H9 (cell line): Measurements from ENCODE around the gene DNAJC18. TPM values are rescaled to one million over a fixed set of nuclear protein-coding genes. Genes with fewer than 3 reads are reported as not detected.
A peak's percentile ranks its signal among the peaks of the same experiment; 100 is the strongest.

ENCODE experiments used
- DNase-seq: peaks from one replicate; pipeline ENCODE4 v3.0.0-alpha.2; 2017
- H2AFZ ChIP-seq: one replicate; pipeline ENCODE4 v1.6.1; 2013; ENCODE audit warnings: mild to moderate bottlenecking, low read length, control low read depth, moderate library complexity
- H2AK5ac ChIP-seq: 2 replicates; pipeline ENCODE4 v1.6.1; 2013; ENCODE audit warnings: low read length, control low read depth, mixed read lengths; ENCODE audit not compliant: insufficient read length
- H2BK120ac ChIP-seq: one replicate; pipeline ENCODE4 v1.6.1; 2013; ENCODE audit warnings: low read depth, mild to moderate bottlenecking, low read length, control low read depth, inconsistent platforms; ENCODE audit not compliant: poor library complexity, severe bottlenecking
- H2BK12ac ChIP-seq: 2 replicates; pipeline ENCODE4 v1.6.1; 2013; ENCODE audit warnings: low read length, control low read depth, mixed read lengths, low read depth; ENCODE audit not compliant: insufficient read length
- H2BK15ac ChIP-seq: 2 replicates; pipeline ENCODE4 v1.6.1; 2013; ENCODE audit warnings: low read depth, low read length, control low read depth
- H2BK20ac ChIP-seq: one replicate; pipeline ENCODE4 v1.6.1; 2013; ENCODE audit warnings: low read depth, mild to moderate bottlenecking, low read length, control low read depth, inconsistent platforms; ENCODE audit not compliant: poor library complexity, severe bottlenecking
- H2BK5ac ChIP-seq: 2 replicates; pipeline ENCODE4 v1.6.1; 2013; ENCODE audit warnings: low read length, control low read depth, mixed read lengths; ENCODE audit not compliant: insufficient read length
- H3K14ac ChIP-seq: 2 replicates; pipeline ENCODE4 v1.6.1; 2013; ENCODE audit warnings: low read length, control low read depth; ENCODE audit not compliant: insufficient read depth
- H3K18ac ChIP-seq: 2 replicates; pipeline ENCODE4 v1.6.1; 2013; ENCODE audit warnings: low read depth, mild to moderate bottlenecking, mixed read lengths, low read length, control low read depth; ENCODE audit not compliant: insufficient read length
- H3K23ac ChIP-seq: 2 replicates; pipeline ENCODE4 v1.6.1; 2013; ENCODE audit warnings: low read length, control low read depth, mixed read lengths, low read depth; ENCODE audit not compliant: insufficient read length
- H3K23me2 ChIP-seq: 2 replicates; pipeline ENCODE4 v1.6.1; 2013; ENCODE audit warnings: low read depth, mild to moderate bottlenecking, mixed read lengths, low read length, control low read depth; ENCODE audit not compliant: insufficient read length, poor library complexity, severe bottlenecking
- H3K27ac ChIP-seq: 2 replicates; pipeline ENCODE4 v1.5.1; 2013; ENCODE audit warnings: low read length, control low read depth, mixed read lengths, low read depth; ENCODE audit not compliant: insufficient read length
- H3K27me3 ChIP-seq: 2 replicates; pipeline ENCODE4 v1.6.1; 2013; ENCODE audit warnings: low read length, control low read depth, inconsistent platforms; ENCODE audit not compliant: insufficient read depth
- H3K4ac ChIP-seq: 2 replicates; pipeline ENCODE4 v1.6.1; 2013; ENCODE audit warnings: low read depth, mild to moderate bottlenecking, control low read depth, inconsistent platforms, low read length, moderate library complexity
- H3K4me1 ChIP-seq: 2 replicates; pipeline ENCODE4 v1.6.1; 2013; ENCODE audit warnings: low read length, control low read depth, inconsistent platforms; ENCODE audit not compliant: insufficient read depth
- H3K4me2 ChIP-seq: 2 replicates; pipeline ENCODE4 v1.6.1; 2013; ENCODE audit warnings: low read length, control low read depth, mixed read lengths; ENCODE audit not compliant: insufficient read length, insufficient read depth
- H3K56ac ChIP-seq: 2 replicates; pipeline ENCODE4 v1.6.1; 2013; ENCODE audit warnings: low read depth, mild to moderate bottlenecking, mixed read lengths, low read length, control low read depth; ENCODE audit not compliant: insufficient read length
- H3K79me1 ChIP-seq: 2 replicates; pipeline ENCODE4 v1.6.1; 2013; ENCODE audit warnings: low read depth, mild to moderate bottlenecking, moderate library complexity, low read length, control low read depth, inconsistent platforms; ENCODE audit not compliant: insufficient read depth, poor library complexity, severe bottlenecking
- H3K79me2 ChIP-seq: 2 replicates; pipeline ENCODE4 v1.6.1; 2013; ENCODE audit warnings: low read length, control low read depth, inconsistent platforms; ENCODE audit not compliant: insufficient read depth
- H3K9ac ChIP-seq: 2 replicates; pipeline ENCODE4 v1.6.1; 2013; ENCODE audit warnings: low read length, control low read depth, mixed read lengths; ENCODE audit not compliant: insufficient read length; ENCODE audit errors: extremely low read depth
- H3K9me3 ChIP-seq: one replicate; pipeline ENCODE4 v1.6.1; 2013; ENCODE audit warnings: low read depth, low read length, inconsistent platforms; ENCODE audit not compliant: control insufficient read depth
- H3T11ph ChIP-seq: one replicate; pipeline ENCODE4 v1.6.1; 2013; ENCODE audit warnings: mild to moderate bottlenecking, low read length, control low read depth, inconsistent platforms
- H4K20me1 ChIP-seq: one replicate; pipeline ENCODE4 v1.6.1; 2013; ENCODE audit not compliant: control insufficient read depth, insufficient read length, insufficient read depth
- H4K5ac ChIP-seq: 2 replicates; pipeline ENCODE4 v1.6.1; 2013; ENCODE audit warnings: low read depth, mild to moderate bottlenecking, mixed read lengths, low read length, control low read depth; ENCODE audit not compliant: insufficient read length
- H4K8ac ChIP-seq: replicated peaks from 2 replicates; pipeline ENCODE4 v1.6.1; 2013; ENCODE audit warnings: low read length, control low read depth, mixed read lengths, low read depth; ENCODE audit not compliant: insufficient read length
- H4K91ac ChIP-seq: 2 replicates; pipeline ENCODE4 v1.6.1; 2013; ENCODE audit warnings: low read depth, mild to moderate bottlenecking, moderate library complexity, mixed read lengths, low read length, control low read depth; ENCODE audit not compliant: insufficient read length
- H3K27ac Mint-ChIP-seq, 3 experiments: 2 replicates in 2 of 3; 3 replicates in 1 of 3; pipeline ENCODE4 v1.8.0; 2020 to 2021; ENCODE audit warnings: mixed read lengths in 3 of 3, mild to moderate bottlenecking in 1 of 3, moderate library complexity in 1 of 3
- H3K27me3 Mint-ChIP-seq: 2 replicates; pipeline ENCODE4 v1.8.0; 2021; ENCODE audit warnings: low read depth, mild to moderate bottlenecking, moderate library complexity, mixed read lengths
- H3K36me3 Mint-ChIP-seq, 3 experiments: 2 replicates in 2 of 3; 3 replicates in 1 of 3; pipeline ENCODE4 v1.8.0; 2020 to 2021; ENCODE audit warnings: low read depth in 3 of 3, mixed read lengths in 3 of 3; ENCODE audit not compliant: insufficient read depth in 1 of 3
- H3K4me1 Mint-ChIP-seq, 2 experiments: 2 replicates each; pipeline ENCODE4 v1.8.0; 2020; ENCODE audit warnings: mixed read lengths in 2 of 2
- H3K4me3 Mint-ChIP-seq, 2 experiments: 2 replicates in 1 of 2; 3 replicates in 1 of 2; pipeline ENCODE4 v1.8.0; 2020 to 2021; ENCODE audit warnings: mild to moderate bottlenecking in 2 of 2, mixed read lengths in 2 of 2, moderate library complexity in 1 of 2
- H3K9me3 Mint-ChIP-seq, 2 experiments: 2 replicates in 1 of 2; 3 replicates in 1 of 2; pipeline ENCODE4 v1.8.0; 2020; ENCODE audit warnings: mild to moderate bottlenecking in 2 of 2, mixed read lengths in 2 of 2, moderate library complexity in 1 of 2
- CTCF ChIP-seq: fragments of 200-600 bp; sonication (generic); conservative IDR thresholded peaks from 3 replicates; pipeline ENCODE4 v1.8.0; 2021; ENCODE audit warnings: antibody characterized with exemption, mild to moderate bottlenecking
- WGBS: extraction: QIAGEN DNeasy Blood & Tissue Kit; methylation state at CpG from one replicate; pipeline ENCODE4 v1.1.7; 2013; ENCODE audit warnings: missing lambda C conversion rate, low lambda C conversion rate, mixed read lengths; ENCODE audit not compliant: insufficient read length; ENCODE audit errors: extremely low coverage; 5-methylcytosine and 5-hydroxymethylcytosine counted together
- total RNA-seq: library from RNA; stranded (reverse); gene quantifications from 2 replicates; pipeline ENCODE4 v1.2.1, GENCODE V29; 2021

DNAJC18 gene
- total RNA-seq, 1 experiment from 2014 or later: 26.5 TPM

- no peak overlapping the region for H4K91ac ChIP-seq
- no peak overlapping the region for H3K23ac ChIP-seq
- H3K4ac ChIP-seq: no peak overlapping the region
- no peak overlapping the region for H3K4me3 Mint-ChIP-seq
- no peaks in the 10 kb centered on the region for H3K4me1 ChIP-seq
- no peak overlapping the region for H2BK15ac ChIP-seq
- no peak overlapping the region for H3K9ac ChIP-seq
- H3K4me2 ChIP-seq: no peak overlapping the region
- no peak overlapping the region for H2AK5ac ChIP-seq
- no peak overlapping the region for H2BK20ac ChIP-seq
- H3K36me3 Mint-ChIP-seq: peaks cover 0 to 8% (median 0%) of the 10 kb centered on the region in 3 experiments; a peak in 3 of 7 replicates
- no peak overlapping the region for H3K18ac ChIP-seq
- no peaks in the 10 kb centered on the region for H3K23me2 ChIP-seq
- H2BK5ac ChIP-seq: no peak overlapping the region
- H3K27me3 Mint-ChIP-seq: no peaks in the 10 kb centered on the region
- H3K27ac ChIP-seq: no peak overlapping the region
- H3K56ac ChIP-seq: no peak overlapping the region
- peak; percentile 65 for DNase-seq
- no peak overlapping the region for H2BK120ac ChIP-seq
- no peaks in the 10 kb centered on the region for H3K27me3 ChIP-seq
- H3K4me1 Mint-ChIP-seq: peaks cover 16 to 22% of the 10 kb centered on the region in 2 experiments; a peak in 3 of 4 replicates
- H3K9me3 Mint-ChIP-seq: no peaks in the 10 kb centered on the region
- H4K20me1 ChIP-seq: no peaks in the 10 kb centered on the region
- H3K14ac ChIP-seq: no peak overlapping the region; the same call in 1 of the 2 replicates
- no peak overlapping the region for H4K5ac ChIP-seq
- H4K8ac ChIP-seq: no peak overlapping the region
- WGBS: no CpG with 5 or more reads among the region's 47 CpGs
- H2AFZ ChIP-seq: no peak overlapping the region
- no peaks in the 10 kb centered on the region for H3K9me3 ChIP-seq
- peak overlapping the region in 1 of 3 experiments; percentile 76; a peak in 1 of 7 replicates for H3K27ac Mint-ChIP-seq
- no peak overlapping the region for H3T11ph ChIP-seq
- H3K79me2 ChIP-seq: no peaks in the 10 kb centered on the region
- no peak for TF ChIP-seq CTCF
- H3K79me1 ChIP-seq: no peaks in the 10 kb centered on the region
- H2BK12ac ChIP-seq: no peak overlapping the region
Observed at GRCh38 chr5:139378101-139378825, 61.1 kb downstream of the DNAJC18 start.
